GM12865 (cell line): ENCODE results near the gene UBASH3A.

Source experiments
- DNase-seq: peaks from one replicate; pipeline ENCODE4 v3.0.0; 2010; ENCODE audit warnings: low read depth
- H3K4me3 ChIP-seq: 2 replicates; pipeline ENCODE4 v1.5.1; 2011; ENCODE audit warnings: mild to moderate bottlenecking, low read depth, low read length, control low read depth
- TF ChIP-seq, protein P1 (sequence below): IDR thresholded peaks from 2 replicates; pipeline ENCODE4 v1.5.1; 2011; ENCODE audit warnings: low read length, control low read depth, low read depth, inconsistent platforms; ENCODE audit not compliant: insufficient read depth; ENCODE audit errors: missing control alignments

UBASH3A gene

GRCh38 chr21:42480736-42481135, 77.0 kb downstream of the UBASH3A start:
- TF ChIP-seq, protein P1, sequence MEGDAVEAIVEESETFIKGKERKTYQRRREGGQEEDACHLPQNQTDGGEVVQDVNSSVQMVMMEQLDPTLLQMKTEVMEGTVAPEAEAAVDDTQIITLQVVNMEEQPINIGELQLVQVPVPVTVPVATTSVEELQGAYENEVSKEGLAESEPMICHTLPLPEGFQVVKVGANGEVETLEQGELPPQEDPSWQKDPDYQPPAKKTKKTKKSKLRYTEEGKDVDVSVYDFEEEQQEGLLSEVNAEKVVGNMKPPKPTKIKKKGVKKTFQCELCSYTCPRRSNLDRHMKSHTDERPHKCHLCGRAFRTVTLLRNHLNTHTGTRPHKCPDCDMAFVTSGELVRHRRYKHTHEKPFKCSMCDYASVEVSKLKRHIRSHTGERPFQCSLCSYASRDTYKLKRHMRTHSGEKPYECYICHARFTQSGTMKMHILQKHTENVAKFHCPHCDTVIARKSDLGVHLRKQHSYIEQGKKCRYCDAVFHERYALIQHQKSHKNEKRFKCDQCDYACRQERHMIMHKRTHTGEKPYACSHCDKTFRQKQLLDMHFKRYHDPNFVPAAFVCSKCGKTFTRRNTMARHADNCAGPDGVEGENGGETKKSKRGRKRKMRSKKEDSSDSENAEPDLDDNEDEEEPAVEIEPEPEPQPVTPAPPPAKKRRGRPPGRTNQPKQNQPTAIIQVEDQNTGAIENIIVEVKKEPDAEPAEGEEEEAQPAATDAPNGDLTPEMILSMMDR: no peak
- no peak overlapping the region for H3K4me3 ChIP-seq
- no peak for DNase-seq

GRCh38 chr21:42481169-42481568, 77.5 kb downstream of the UBASH3A start:
- H3K4me3 ChIP-seq: no peak overlapping the region
- no peak for DNase-seq
- TF ChIP-seq, protein P1: no peak

DNA sequence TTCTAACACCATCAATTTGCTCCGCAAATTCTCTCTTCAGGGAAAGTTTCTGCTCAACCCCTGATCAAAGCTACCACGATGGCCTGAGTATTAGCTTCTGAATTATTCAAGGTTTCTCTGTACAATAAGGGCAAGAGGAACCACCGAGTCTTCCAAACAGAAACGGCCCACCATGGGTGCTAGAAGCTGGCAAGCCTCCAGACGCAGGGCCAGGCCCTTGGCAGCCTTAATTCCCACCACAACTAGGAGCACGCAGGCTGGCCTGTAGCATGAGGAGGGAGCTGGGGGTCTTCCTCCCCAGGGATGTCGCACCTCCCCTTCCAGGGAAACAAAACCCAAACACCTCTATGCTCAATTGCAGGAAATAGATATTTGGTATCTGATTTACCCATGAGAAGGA, 81.3 kb downstream of the UBASH3A start:
- H3K4me3 ChIP-seq: no peak overlapping the region
- TF ChIP-seq, protein P1: no peak
- no peak for DNase-seq

GRCh38 chr21:42486072-42486471, 82.4 kb downstream of the UBASH3A start:
- TF ChIP-seq, protein P1: no peak
- no peak for DNase-seq
- no peak overlapping the region for H3K4me3 ChIP-seq

DNA sequence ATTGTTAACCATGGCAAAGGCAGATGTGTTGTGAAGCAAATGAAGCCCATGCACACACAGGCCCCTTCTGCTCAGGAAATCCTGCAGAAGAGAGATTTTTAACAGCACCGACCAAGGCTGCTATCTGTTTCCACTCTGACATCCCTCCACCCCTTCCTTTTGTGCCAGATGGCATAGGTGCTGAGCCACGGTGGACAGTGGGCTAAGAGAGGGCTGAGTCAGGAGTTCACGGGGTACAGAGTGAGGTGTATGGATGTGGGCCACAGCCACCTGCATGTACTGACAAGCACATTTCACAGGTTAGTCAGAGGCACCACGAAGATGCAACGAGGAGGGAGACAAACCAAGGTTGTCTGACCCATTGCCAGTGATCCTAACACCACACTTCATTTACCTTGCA, 82.8 kb downstream of the UBASH3A start:
- H3K4me3 ChIP-seq: no peak overlapping the region
- DNase-seq: no peak
- TF ChIP-seq, protein P1: no peak

DNA sequence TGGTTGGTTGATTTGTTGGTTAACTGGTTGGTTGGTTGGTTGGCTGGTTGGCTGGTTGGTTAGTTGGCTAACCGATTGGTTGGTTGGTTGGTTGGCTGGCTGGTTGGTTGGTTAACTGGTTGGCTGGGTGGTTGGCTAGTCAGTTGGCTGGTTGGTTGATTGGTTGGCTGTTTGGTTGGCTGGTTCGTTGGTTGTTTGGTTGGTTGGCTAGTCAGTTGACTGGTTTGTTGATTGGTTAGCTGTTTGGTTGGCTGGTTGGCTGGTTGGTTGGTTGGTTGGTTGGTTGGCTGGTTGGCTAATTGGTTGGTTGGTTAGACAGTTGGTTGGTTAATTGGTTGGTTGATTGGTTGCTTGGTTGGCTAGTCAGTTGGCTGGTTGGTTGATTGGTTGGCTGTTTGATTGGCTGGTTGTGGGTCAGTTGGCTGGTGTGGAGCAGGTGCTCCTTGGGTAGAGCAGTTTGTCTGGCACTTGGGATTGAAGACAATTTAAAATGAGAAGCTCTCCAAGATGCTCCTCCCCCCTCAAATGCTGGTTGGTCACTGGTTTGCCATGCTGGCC, 85.4 kb downstream of the UBASH3A start:
- TF ChIP-seq, protein P1: no peak
- no peak overlapping the region for H3K4me3 ChIP-seq
- no peak for DNase-seq

DNA sequence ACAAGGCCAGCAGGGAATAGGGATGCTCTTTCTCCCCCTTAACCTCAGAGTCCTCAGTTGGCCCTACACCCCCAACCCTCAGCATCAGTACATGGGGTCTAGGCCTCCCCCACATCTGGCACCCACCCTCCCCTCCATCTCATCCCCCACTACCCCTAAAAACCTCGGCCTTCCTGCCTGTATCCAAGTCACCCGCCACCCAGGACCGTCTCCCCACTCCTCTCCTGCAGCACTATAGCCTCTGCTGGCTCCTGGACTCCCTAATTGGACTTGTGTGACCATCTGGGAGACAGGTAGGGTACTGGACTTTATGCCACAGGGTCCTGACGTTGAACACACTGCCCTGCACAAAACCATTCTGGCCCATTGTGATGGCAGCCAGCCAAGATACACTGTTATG, 86.3 kb downstream of the UBASH3A start:
- no peak overlapping the region for H3K4me3 ChIP-seq
- TF ChIP-seq, protein P1: no peak
- no peak for DNase-seq
